HG03469 (cell line): Measurements from ENCODE around the gene SLC22A25.
"Not testable (repeated sequence)": the region's sequence is repeated elsewhere in the genome, so short reads cannot be mapped to it uniquely, and the experiment has no call there.

Source experiments
- ATAC-seq: cut with Tn5 transposase; IDR thresholded peaks from one replicate; pipeline ENCODE4 v1.9.1; 2021; ENCODE audit warnings: mild to moderate bottlenecking, moderate library complexity, moderate number of reproducible peaks; ENCODE audit not compliant: unreplicated experiment

SLC22A25 gene

GRCh38 chr11:63235471-63236461, 7.6 kb downstream of the SLC22A25 start:
- not testable (repeated sequence) for ATAC-seq

GRCh38 chr11:63229815-63230214, 13.6 kb downstream of the SLC22A25 start:
- no peak for ATAC-seq

- ATAC-seq, result no peak
These were observed 15.8 kb downstream of the SLC22A25 start for GRCh38 chr11:63227521-63228107.

- no peak for ATAC-seq
These were observed 16.8 kb downstream of the SLC22A25 start for GRCh38 chr11:63226488-63227114.

GRCh38 chr11:63214093-63214492, 29.3 kb downstream of the SLC22A25 start:
- no peak for ATAC-seq

GRCh38 chr11:63212742-63213141, 30.7 kb downstream of the SLC22A25 start:
- ATAC-seq, result no peak

- no peak for ATAC-seq
These were observed 33.3 kb downstream of the SLC22A25 start for GRCh38 chr11:63210111-63210510.
